GF-D8 (cell line): ENCODE data around the gene CNKSR1.

Experiments
- DNase-seq: peaks from one replicate; lab custom pipeline; 2025; lab: John Stamatoyannopoulos, UW

Gene CNKSR1

DNA sequence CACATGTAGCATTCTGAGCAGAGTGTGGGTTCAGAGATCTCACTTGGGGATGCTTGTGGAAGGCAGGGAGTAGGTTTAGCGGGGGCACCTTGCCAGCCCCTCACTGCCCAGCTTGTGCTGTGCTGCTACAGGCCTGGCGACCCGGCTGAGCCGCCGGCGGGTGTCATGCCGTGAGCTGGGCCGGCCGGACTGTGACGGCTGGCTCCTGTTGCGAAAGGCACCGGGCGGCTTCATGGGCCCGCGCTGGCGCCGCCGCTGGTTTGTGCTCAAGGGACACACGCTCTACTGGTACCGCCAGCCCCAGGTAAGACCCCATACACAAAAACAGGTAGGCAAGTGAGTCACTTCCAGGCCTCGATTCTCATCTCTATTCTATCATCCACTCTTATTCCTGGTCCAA, 7.6 kb downstream of the CNKSR1 start:
- DNase-seq: no peak

DNA sequence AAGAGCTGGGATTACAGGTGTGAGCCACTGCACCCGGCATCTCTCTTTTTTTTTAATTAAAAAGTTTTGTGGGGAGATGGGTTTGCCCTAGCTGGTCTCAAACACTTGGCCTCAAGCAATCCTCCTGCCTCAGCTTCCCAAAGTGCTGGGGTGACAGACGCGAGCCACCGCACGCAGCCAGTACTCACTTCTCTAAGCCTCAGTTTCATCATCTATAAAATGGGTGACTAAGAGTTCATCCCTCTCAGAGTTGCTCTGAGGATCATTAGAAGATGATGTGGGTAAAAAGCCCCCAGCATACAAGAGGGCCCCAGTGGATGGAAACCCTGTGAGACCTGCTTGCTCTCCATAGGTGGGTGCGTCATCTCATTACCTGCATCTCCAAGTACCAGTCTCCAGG, 10.6 kb downstream of the CNKSR1 start:
- DNase-seq: no peak

DNA sequence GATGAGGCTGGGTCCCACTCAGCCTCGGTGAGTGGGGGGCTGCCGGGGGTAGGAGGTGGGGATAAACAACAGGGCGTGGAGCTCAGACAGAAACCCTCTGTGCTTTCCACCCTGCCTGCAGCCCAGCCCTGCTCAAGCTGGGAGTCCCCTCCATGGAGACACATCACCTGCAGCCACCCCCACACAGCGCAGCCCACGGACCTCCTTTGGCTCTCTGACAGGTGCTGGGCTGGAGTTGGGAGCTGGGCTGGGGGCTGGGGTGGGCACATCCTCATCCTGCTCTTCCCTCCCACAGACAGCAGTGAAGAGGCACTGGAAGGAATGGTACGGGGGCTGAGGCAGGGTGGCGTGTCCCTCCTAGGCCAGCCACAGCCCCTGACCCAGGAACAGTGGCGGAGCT, 11.2 kb downstream of the CNKSR1 start:
- DNase-seq: no peak

DNA sequence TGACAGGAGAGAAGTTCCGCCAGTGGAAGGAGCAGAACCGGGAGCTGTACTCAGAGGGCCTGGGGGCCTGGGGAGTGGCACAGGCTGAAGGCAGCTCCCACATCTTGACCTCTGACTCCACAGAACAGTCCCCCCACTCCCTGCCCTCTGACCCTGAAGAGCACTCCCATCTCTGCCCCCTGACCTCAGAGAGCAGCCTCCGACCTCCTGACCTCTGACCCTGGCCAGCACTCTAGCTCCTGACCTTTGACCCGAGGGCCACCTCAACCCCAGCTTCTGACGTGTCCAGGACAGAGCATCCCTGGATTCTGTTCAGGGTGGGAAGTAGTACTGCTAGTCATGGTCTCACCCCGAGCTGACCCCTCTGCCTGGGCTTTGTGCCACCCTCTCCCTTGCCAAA, 12.0 kb downstream of the CNKSR1 start:
- DNase-seq: no peak

DNA sequence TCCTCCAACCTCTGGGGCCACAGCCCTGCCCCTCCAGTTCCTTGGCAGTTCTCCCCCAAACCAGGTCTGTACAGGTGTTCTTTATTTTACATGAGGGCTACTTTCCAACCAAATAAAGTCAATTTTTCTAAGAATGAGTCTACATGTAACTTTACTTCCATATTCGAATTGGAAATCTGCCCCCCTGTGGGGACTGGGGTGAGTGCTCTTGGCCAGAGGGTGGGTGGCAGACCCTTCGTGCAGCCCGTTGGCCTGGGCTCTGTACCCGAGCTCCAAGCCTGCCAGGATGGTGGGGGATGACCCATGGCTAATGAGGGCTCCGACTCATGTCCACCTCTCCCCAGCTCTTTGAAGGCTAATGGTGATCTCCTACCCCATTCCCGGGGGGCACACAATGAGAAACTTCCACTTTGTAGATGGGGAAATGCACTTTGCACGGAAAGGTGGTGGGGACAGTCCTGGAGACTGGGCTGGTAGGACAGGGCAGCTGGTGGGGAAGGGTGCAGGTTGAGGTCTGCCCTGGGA, 12.5 kb downstream of the CNKSR1 start:
- DNase-seq: no peak

DNA sequence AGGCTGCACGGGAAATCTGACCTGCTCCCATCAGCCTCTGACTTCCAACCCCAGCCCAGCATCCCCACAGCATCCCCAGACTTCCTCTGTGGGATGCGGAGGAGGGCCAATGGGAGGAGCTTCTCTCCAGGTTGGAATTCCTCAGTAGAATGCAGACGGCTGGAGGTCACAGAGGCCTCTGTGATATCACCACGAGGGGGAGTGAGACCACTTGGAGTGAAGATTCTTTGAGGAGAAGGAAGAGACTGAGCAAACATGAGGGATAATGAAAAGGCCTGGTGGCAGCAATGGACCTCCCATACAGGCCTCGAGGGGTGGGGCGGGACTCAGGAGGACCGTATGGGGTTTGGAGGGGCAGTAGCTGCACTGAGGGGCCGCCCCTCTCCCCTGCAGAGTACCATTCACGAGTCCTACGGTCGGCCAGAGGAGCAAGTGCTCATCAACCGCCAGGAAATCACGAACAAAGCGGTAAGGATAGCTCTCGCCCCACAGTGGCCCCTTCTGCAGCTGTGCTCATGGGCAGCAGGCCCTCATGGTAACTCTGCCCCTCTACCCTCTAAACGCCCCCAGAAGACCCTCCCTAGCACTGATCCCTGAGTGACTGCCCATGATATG, 13.2 kb downstream of the CNKSR1 start, which contains the start of gene CATSPER4:
Gene CATSPER4, plus strand, starts transcription at position 230 of the 615 bp plus-strand sequence. Its CDS starts 26 bp downstream, at position 256.
- DNase-seq: no peak

DNA sequence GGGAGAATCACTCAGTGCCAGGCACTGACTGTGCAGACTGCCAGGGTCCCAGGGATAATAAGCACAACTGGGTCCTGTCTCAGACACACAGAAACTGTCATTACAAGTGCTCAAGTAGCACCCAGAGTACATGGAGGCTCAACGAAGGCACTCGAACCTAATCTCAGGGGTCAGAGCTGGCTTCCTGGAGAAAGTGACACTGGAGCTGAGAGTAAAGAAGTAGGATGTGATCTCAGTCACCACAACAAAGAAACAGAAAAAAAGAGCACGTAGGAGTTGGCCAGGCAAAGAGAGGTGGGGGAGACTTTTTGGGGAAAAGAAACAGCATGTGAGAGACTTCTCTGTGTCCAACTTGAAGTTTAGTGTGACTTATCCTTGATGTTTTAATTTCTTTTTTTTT, 14.4 kb downstream of the CNKSR1 start:
- DNase-seq: no peak

DNA sequence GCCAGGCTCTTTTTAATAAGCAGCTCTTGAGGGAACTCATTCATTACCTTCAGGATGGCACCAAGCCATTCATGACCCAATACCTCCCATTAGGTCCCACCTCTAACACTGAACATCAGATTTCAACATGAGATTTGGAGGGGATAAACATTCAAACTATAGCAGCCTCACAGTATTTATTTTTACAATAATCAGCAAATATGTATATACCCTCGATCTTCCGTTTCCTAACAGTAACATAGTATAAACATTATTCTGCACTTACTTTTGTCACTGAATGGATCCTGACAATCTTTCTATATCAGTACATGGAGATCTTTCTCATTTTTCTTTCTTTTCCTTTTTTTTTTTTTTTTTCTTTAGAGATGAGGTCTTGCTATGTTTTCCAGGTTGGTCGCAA, 18.5 kb downstream of the CNKSR1 start:
- no peak for DNase-seq

DNA sequence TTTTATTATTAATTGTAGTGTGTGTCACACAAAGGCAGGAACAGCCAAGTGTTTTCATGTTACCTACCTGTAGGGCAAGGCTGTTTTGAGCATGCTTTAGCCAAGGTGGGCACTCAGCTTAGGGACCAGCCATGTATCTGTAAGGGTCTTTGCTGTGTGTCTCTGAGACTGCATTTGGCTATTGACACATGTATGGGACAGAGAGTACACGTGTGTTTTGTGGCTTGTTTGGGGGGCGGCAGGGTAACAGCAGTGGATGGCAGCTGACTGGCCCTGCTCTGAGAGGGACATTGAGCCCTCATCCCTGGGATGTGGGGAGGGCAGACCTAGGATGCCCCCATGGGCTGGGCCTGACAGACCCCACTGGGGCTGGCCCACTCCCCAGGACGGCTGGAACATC, 20.0 kb downstream of the CNKSR1 start:
- DNase-seq: no peak

DNA sequence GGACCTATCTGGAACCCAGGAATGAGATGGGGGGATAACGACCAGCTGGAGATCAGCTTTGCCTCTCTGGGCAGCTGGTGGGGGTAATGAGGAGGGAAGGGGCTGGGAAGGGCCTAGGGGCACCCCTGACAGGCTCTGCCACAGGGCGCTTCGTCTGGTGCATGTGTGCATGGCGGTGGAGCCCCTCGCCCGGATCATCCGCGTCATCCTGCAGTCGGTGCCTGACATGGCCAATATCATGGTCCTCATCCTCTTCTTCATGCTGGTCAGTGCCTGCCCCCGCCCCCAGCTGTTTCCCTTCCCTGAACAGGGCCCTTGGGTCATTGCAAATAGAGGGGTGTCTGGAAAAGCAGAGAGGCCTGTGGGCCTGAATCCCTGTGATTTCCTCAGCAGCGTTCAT, 20.5 kb downstream of the CNKSR1 start:
- DNase-seq: no peak

DNA sequence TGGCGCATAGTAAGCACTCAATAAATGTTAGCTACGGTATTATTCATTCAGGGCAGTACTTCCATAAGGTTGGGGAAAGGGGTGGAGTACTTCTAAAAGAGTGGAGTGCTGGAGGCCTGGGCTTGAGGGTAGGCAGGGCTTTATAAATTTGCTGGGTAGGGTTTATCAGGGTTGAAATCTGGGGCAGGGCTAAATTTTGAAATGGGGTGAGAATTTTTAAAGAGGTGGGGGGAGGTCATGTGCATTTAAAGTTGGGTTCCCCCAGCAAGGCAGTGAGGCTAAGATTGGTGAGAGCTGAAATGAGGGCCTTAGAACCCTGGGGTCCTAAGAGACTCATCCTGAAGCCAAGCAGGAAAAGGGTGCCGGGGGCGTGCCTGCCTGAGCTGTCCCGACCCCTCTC, 23.1 kb downstream of the CNKSR1 start:
- no peak for DNase-seq

DNA sequence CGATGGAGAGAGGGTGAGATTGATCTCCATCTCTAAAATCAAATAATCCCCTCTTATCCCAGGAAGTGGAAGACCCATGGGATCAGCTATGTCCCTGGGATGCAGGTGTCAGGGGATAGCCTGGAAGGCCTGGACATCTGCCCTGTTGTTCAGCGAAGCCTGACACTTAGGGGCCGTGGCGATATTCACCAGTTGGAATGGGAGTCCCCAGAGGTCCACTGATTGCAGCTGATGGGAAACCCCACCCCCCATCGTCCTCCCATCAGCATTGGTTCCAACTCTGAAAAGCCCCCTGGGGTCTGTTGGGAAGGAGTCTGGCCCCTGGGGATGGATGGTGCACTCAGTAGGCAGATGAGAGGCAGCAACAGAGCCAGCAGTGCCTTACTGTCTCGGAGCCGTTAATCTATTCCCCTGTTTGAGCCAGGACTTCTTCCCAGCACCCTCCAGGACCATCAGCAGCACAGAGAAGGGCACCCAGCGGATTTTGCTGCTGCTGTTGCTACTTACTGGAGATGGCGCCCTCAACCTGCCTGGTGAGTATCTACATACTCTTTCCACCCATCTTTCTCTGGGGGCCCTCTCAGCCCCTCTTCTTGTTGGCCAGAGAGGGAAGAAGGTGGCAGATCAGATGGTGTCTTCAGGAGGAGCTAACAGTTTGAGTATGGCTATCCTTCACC, 26.5 kb downstream of the CNKSR1 start:
- DNase-seq: no peak

DNA sequence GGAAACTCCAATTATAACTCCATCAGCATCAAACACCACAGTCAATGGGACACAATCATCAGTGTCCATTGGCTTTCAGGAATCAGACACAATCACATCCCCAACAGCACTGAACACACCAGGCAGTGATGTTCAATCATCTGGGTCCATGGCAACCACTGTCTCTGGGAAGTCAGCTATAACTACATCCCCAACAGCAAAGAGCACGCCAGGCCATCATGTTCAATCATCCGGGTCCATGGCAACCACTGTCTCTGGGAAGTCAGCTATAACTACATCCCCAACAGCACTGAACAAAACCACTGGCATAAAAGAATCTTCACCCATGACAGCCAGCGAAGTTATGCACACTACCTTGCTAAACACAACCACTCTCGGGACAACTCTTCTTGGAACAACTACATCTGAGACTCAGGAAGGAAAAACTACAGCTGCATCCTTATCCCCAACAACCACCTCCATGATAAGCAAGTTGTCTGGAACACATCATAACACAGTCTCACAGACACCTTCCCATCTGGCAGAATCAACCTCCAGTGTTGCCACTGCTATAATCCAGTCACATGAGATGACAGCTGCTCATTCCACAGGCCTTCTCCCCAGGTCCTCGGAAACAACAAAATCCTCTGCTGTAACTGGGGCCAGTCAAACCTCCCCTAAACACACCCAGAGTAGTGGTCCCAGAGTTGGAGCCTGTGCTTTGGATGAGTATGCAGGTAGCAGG, 33.0 kb downstream of the CNKSR1 start:
- DNase-seq: no peak

DNA sequence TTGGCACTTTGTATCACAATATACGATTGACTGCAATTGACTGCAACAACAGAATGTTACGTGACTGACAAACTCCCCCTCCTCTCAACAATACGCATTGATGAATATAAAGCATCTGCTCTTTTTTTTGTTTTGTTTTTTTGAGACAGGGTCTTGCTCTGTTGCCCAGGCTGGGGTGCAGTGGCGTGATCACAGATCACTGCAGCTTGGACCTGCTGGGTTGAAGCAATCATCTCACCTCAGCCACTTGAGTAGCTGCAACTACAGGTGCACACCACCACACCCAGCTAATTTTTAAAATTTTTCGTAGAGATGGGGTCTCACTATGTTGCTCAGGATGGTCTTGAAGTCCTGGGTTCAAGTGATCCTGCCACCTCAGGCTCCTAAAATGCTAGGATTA, 35.4 kb downstream of the CNKSR1 start:
- no peak for DNase-seq

DNA sequence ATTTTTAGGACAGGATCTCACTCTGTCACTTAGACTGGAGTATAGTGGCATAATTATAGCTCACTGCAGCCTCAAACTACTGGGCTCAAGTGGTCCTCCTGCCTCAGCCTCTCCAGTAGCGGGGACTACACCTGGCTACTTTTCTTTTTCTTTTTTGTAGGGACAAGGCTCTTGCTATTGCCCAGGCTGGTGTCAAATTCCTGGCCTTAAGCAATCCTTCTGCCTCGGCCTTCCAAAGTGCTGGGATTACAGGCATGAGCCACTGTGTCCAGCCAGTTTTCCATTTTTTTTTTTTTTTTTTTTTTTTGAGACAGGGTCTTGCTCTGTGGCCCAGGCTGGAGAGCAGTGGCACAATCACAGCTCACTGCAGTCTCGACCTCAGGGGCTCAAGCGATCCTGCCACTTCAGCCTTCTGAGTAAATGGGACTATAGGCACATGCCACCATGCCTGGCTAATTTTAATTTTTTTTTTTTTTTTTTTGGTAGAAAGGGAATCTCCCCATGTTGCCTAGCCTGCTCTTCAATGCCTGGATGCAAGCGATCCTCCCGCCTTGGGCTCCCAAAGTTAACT, 36.1 kb downstream of the CNKSR1 start:
- DNase-seq: no peak

DNA sequence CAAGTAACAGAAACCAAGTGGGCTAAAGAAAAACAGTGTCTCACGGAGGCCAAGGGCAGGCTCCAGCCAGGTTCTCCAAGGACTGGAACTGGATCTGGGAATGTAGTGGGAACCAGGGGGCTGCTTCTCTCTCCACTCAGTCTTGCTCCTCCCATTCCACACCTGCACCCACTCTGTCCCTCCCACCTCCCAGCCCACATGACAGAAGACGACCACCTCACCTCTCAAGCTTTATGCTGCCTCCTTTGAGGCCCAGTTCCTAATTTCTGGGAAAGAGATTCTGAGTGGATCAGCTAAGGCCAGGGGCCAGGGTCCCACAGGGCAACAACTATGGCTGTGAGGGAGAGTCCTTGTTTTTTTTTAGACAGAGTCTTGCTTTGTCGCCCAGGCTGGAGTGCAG, 38.0 kb downstream of the CNKSR1 start:
- no peak for DNase-seq

DNA sequence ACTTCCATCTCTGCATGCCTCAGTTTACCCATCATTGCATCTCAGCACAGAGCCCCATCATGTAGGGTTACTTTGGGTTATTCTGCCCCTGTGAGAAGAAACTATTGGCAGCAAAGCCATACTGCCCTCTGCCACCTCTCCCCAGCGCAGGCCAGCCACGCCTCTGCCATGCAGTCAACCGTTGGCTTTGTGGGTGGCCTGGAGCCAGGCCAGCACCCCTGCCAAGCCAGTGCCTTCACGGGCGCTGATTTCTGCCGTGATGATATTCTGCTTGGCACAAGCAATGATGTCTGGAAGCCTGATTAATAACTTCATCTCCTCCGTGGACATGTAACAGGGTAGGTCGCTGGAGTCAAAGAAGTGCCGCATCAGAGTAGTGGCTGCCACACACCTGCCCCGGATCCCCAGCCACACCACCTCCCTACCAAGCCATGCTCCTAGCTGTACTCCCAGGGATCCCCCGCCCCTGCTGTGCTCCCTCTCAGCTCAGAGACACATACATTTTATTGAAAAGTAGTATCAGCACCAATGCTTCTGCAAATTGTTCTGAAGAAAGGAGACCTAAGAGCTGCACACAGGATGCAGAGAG, 41.7 kb downstream of the CNKSR1 start:
- no peak for DNase-seq

DNA sequence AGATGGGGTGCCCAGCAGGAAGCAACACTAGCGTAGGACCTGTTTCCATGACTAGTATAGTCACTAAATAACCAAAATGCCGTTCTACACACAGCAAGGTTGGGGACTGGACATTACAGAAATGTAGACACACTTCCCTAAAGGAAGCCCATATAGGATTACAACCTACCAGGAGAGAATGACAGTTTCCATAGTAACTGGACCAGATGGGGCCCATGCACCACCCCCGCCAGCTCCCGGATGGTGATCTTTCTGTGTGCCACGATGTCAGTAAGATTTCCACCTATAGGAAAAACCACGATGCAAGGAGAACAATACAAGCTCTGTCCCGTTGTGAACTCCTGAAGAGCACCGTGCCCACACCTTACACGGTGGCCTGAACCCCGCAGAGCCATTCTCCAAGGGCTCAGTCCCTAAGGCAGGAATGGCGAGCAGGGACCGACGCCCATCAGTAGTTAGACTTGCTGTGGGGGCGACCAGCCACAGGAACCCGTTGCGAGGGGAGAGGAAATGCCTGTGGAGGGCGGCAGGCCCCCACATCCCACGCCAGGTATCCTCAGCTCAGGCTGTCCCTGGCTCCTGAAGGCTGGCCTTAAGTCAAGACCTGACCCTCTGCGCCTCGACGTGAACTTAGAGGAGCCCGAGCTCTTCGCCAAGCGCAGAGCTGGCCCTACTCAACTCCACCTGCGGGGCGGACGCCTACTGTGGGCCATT, 43.1 kb downstream of the CNKSR1 start:
- no peak for DNase-seq

DNA sequence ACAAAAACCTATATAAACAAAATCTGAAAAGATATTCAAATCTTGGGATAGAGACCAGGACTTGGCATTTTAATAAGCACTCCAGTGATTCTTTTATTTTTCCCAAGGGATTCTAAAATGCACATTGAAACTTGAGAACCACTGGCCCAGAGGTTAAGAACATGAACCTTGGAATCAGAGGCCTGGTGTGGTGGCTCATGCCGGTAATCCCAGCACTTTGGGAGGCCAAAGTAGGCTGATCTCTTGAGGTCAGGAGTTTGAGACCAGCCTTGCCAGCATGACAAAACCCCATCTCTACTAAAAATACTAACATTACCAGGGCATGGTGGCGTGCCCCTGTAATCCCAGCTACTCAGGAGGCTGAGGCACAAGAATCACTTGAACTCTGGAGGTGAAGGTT, 43.8 kb downstream of the CNKSR1 start:
- DNase-seq: no peak

DNA sequence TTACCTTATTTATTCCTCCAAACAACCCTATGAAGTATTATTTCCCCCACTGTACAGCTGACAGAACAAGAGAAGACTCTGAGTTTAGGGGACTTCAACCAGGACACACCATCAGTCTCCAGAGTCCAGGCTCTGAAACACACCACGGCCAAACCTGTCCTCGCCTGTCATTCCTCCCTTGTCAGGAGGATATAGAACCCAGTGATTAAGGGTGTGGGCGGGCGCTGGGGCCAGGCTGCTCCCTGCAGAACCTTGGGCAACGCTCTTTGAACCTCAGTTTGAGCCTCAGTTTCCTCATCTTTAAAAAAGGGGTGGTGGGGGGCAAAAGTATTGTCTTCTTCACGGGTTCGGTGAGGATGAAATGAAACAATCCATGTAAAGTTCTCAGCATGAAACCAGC, 47.3 kb downstream of the CNKSR1 start:
- no peak for DNase-seq

DNA sequence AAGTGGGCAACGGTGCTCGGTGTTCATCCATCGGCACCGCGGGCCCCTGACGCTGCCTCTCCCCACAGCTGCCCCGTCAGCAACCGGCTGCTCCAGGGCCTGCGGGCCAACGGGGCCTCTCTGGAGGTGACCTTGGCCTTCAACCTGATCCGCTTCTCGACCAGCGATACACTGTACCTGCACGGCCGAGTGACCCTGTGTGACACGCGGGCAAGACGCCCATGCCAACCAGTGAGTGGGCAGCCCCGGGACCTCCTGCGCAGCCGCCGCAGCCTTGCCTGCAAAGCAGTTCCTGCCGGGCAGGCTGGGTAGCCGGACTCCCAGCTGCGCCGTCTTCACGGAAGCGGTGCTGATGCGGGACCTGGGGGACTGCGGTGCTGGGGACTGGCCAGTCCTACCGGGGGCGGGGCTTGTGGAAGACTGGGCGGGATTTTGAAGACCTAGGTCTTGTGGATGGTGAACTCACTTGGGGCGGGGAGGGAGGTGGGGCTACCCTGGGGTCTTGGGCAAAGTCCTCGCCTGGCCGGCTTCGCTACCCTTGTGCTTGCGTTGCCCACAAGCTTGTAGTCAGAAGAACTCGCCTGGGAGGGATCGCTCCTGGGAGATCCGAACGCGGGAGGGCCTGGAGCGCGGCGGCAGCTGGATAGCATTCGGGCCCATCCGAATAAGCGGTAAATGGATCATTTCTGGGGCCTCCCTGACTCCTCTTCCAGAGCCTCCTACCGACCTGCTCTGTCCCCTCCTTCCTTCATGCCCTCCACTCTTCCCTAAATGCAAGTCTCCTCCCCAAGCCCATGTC, 47.9 kb downstream of the CNKSR1 start:
- no peak for DNase-seq
